HG02970 (cell line): ENCODE data around the gene GARIN5A.

Experiments
- ATAC-seq: cut with Tn5 transposase; IDR thresholded peaks from one replicate; pipeline ENCODE4 v1.9.1; 2021; ENCODE audit warnings: mild to moderate bottlenecking, moderate library complexity, moderate number of reproducible peaks; ENCODE audit not compliant: unreplicated experiment, low FRiP score

GARIN5A gene

DNA sequence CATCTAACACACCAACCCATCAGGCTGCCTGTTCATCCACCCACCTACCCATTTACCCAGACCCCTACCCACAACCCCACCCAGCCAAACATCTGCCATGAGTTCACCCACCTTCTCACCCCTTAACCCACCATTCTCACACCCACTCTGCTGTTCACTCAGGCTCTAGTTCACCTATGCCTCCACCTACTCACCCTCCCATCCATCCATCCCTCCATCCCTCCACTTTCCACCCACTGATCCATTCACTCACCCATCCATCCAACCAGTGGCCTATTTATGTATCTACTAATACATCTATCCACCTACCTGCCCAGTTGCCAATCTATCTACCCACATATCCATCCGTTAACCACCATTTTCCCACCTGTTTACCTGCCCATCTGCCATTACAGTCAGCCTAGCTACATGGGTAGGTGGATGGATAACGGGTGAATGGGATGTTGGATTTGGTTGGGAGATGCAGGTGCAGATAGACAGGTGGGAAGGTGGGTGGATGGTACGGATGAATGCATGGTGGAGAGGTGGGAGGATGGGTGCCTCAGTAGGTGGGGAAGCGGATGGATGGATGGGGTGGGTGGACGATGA, 38.7 kb downstream of the GARIN5A start:
- no peak for ATAC-seq

DNA sequence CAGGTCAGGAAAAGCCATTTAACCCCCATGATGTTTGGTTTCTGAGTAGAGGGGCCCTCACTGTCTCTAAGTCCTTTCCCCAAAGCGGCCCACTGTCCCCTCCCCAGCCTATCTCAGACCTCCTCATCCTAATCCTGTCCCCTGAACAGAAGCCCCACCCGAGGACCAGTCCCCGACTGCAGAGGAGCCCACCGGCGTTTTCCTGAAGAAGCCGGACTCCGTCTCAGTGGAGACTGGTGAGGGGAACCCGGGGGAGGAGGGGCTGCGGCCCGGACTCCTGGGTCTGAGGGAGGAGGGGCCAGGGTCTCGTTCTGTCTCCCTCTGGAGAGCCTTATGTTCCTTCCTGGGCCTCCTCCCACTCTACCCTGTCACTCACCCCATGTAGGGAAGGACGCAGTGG, 41.0 kb downstream of the GARIN5A start:
- ATAC-seq, result no peak

DNA sequence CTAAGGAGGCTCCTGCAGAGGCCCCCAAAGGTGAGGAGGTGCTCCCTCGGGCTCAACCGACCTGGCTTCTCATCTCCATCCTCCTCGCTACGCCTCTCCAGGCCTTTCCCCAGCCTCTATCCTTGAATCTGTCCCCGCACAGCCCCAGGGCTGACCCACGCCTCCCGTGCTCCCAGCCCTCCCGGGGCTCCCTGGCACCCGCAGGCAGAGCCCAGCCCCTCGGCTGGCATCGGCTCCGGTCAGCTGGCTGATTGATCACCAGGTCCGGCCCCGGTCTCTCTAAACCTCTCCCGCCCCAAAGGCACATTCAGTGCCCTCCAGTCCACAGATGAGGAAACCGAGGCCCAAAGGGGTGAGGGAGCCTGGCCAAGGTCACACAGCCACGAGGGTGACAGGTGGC, 41.4 kb downstream of the GARIN5A start:
- no peak for ATAC-seq

DNA sequence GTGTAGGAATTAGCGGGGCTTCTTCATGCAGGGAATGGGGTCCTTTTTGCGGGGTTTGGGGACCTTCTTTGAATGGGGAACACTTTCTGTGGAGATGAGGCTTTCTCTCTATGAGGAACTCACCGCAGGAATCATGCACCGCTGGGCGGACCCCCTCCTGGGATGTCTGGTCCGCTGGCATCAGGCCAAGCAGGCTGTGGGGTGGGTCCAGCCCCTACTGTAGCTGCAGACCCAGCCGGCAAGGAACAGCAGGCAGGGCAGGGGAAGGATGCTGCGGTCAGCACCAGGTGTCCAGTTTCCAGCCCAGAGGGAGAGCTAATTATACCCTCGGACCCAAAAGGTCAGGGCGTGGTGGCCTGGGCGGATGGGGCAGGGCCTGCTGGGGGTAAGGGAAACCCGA, 42.1 kb downstream of the GARIN5A start:
- ATAC-seq, result no peak

DNA sequence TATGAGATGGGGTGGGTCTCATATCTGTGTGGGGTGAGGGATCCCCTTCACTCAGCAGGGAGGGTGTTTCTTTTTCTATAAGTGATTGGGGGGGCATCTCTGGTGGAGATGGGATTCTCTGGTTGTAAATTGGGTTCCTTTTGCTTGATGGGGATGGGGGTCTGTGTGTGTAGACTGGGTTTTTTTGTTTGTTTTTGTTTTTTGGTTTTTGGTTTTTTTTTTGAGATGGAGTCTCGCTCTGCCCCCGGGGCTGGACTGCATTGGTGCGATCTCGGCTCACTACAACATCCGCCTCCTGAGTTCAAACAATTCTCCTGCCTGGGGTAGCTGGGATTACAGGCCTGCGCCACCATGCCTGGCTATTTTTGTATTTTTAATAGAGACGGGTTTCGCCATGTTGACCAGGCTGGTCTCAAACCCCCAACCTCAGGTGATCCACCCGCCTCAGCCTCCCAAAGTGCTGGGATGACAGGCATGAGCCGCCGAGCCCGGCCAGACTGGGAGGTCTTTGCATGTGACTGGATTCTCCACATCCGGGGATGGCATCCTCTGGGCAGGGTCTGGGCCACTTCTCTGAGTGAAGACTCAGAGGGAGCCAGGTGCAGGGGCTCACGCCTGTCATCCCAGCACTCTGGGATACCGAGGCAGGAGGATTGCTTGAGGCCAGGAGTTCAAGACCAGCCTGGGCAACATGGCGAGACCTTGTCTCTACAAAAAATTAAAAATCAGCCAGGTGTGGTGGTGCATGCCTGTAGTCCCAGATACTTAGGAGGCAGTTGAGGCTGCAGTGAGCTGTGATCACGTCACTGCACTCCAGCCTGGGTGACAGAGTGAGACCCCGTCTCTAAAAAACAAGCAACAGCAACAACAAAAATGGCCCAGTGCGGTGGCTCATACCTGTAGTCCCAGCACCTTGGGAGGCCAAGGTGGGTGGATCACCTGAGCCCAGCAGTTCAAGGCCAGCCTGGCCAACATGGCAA, 43.2 kb downstream of the GARIN5A start:
- ATAC-seq, result no peak

DNA sequence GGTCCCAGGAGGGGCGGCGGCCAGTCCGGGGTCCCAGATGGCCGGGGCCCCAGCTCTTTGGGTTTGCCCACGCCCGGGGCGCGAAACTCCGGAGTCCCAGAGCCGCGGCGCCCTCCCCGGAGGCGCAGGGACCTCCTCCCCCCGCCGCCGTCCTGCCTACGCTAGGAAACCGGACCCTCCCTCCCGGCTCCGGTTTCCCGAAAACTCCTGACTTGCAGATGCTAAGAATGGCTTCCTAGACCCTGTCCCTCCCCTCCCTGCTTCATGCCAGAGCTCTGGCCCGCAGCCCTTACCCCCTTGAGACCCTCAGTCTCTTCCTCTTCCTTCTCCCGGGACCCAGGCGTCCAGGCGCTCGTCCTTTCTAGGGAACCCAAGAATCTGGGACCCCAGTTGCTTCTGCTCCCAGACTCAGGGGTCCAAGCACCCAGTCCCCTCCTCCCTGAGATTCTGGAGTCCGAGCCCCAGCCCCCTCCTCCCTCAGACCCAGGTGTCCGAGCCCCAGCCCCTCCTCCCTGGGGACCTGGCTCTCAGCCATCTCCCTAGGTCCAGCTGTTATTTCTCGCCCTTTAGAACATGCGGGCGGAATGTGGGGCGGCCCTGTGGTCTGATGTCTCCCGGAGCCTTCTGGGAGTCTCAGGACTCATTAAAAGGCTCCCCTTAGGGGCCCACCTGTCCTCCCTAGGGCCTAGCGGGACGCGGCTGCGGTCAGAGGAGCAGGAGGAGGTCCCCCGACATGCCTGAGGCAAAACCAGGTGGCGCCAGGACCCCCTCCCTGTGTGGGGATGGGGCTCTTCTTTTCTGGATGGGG, 44.2 kb downstream of the GARIN5A start, which contains the start of gene MYBPC2:
Gene MYBPC2, plus strand, starts transcription at position 672 of the 808 bp plus-strand sequence. Its CDS starts 62 bp downstream, at position 734.
- no peak for ATAC-seq

DNA sequence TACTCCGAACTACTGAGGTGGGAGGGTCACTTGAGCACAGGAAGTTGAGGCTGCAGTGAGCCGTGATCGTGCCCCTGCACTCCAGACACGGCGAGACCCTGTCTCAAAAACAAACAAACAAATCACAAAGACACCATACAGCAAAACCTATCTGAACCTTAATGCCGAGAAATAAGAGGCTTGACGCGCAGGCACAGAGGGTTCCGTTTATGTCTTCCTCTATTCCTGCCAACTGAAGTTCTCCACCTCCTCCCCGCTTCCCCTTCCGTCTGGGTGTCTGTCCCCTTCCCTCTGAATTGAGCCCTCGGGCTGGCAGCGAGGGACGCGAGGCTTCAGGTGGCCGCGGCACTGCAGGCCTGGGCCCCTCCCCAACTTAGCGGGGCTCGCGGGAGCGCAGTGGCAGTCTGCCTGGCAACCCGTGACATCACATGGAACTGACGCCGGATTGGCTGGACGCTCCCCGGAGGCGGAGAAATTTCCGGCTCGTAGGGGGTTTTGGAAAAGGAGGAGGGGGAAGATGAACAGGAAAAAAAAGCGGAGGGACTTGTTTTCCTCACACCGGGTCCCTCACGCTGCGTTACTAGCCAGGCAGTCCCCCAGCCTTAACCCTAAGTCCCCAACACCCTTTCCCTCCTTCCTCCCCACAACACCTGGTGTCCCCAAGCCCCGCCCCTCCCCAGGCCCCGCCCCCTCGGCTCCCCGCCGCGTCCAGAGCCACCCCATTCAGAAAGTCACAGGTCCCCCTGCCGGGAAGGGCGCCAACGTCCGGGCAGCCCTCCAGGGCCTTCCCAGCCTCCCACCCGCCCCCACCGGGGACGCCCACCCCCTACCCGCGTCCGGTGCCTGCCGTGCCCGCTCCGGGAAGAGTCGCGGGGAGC, 45.1 kb downstream of the GARIN5A start:
- peak; percentile 75 for ATAC-seq

DNA sequence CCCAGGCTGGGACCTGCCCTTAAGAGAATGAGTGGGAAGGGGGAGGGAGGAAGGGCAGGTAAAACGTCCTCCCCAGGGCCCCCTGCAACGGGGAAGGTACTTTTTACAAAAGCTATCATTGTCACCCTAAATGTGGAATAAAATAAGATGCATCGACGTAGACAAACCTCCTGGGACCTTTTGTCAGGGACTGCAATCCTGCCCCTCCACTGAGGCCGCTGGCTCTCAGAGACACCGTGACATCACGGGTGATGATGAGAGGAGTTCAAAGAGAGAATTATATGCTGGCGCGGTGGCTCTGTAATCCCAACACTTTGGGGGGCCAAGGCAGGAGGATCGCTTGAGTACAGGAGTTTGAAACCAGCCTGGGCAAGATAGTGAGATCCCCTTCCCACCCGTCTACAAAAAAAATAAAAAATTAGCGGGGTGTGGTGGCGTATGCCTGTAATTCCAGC, 45.7 kb downstream of the GARIN5A start:
- no peak for ATAC-seq

DNA sequence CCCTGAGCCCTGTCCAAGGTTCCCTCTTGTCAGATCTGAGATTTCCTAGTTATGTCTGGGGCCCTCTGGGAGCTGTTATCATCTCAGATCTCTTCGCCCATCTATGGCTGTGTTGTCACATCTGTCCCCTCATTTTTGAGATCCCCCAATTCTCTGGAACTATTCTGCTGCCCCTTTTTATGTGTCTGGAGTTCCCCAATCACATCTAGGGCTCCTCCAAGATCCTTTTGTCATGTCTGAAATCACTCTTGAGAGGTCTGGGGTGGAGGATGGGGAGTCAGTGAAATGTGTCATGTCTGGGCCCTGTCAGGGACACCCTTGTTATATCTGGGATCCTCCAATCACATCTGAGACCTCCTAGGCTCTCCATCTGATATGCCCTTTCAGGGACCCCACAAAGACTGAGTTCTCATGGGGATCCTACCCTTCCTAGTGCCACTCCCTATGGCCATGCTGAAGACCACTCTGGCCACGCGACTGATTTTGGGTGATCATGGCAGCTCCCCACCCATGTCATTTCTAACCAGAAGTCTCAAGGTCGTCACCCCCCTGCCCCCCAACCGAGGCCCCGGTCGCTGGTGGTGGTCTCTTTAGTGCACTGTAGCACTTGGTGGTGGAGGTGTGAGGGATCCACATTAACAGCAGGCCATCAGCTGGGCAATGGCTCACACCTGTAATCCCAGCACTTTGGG, 47.7 kb downstream of the GARIN5A start:
- no peak for ATAC-seq

DNA sequence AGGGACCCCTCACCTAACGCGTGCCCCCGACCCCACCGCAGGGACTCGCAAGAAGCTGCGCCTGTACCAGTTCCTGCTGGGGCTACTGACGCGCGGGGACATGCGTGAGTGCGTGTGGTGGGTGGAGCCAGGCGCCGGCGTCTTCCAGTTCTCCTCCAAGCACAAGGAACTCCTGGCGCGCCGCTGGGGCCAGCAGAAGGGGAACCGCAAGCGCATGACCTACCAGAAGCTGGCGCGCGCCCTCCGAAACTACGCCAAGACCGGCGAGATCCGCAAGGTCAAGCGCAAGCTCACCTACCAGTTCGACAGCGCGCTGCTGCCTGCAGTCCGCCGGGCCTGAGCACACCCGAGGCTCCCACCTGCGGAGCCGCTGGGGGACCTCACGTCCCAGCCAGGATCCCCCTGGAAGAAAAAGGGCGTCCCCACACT, 48.6 kb downstream of the GARIN5A start:
- no peak for ATAC-seq

DNA sequence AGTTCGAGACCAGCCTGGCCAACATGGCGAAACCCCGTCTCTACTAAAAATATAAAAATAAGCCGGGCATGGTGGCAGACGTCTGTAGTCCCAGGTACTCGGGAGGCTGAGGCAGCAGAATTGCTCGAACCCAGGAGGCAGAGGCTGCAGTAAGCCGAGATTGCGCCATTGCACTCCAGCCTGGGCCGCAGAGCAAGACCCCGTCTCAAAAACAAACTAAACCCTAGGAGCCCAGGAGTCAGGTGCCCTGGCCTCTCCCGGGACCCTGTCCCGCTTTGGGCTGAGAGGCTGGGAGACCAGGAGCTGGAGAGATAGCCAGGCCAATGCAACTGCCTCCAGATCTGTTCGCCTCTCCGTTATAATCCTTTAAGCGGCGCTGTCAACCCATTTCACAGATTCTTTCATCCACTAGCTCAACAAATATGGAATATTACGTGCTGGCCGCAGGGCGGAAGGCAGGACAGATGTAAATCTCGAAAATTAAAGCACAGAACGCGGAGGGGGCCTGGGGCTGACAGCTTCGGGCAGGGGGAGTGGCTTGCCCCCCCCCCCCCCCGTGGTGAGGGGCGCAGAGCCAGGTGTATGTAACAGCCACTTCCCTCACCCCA, 49.2 kb downstream of the GARIN5A start:
- ATAC-seq, result no peak

DNA sequence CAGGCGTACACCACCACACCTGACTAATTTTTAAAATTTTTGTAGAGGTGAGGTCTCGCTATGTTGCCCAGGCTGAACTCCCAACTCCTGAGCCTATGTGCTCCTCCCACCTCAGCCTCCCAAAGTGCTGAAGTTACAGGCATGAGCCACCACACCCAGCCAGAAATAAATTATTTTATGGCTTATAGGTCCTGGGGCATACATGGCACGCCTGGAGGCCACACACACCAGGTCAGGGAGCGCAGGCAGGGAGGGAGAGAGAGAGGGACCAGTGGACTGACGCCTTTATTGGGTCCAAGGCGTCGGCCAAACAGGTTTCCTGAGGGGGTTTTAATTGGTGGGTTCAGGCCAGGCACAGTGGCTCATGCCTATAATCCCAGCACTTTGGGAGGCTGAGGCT, 51.1 kb downstream of the GARIN5A start:
- no peak for ATAC-seq

DNA sequence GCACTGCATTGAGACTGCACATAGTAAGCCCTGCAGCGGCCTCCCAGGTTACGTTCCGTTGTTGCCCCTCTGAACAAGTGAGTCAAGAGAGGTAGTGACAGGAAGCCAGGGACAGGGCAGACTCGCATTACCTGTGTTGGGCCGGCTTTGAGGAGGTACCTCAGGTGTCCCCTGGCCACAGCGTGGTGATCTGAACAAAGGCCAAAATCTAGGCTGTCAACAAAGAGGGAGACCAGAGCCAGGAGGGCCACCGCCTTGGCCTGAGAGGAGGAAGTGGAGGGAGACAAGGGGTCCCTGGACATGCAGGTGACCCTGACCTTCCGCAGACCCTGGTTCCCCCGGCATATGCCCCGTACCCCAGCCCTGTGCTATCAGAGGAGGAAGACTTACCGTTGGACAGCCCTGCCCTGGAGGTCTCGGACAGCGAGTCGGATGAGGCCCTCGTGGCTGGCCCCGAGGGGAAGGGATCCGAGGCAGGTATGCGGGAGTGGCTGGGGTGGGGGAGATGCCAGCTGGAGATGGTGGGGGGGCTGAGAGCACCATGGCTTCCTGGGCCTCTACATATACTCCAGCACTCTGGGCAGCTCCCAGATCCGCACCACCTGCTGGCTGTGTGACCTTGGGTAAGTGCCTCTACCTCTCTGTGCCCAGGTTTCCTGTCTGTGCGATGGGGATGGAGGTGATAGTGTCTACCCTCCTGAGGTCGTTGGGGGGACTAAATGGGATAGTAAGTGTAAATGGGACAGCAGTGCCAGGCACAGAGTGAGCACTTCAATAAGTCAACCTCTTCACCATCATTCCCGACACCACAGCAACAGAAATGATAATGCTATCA, 53.2 kb downstream of the GARIN5A start:
- no peak for ATAC-seq

DNA sequence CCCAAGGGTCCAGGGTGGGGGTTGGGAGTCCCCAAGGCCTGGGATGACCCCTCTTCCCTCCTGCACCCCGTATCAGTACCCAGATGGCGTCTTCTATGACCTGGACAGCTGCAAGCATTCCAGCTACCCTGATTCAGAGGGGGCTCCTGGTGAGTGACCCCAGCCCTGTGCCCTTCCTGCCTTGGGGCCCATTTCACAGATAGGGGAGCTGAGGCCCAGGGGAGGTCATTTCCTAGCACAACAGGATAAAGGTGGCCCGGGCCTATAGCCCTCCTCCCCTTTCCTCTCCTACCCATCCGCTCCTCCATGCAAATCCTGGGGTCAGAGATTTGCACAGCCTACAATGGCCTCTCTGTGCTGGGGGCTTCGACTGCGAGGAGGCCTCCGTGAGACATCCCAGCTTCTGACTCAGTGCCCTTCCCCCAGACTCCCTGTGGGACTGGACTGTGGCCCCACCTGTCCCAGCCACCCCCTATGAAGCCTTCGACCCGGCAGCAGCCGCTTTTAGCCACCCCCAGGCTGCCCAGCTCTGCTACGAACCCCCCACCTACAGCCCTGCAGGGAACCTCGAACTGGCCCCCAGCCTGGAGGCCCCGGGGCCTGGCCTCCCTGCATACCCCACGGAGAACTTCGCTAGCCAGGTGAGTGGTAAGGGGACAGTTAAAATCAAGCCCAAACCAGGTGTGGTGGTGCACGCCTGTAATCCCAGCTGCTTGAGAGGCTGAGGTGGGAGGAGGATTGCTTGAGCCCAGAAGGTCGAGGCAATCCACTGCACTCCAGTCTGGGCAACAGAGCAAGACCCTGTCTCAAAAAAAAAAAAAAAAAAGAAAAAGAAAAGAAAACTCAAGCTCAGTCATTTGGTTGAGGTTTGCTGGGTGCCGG, 54.0 kb downstream of the GARIN5A start:
- no peak for ATAC-seq

DNA sequence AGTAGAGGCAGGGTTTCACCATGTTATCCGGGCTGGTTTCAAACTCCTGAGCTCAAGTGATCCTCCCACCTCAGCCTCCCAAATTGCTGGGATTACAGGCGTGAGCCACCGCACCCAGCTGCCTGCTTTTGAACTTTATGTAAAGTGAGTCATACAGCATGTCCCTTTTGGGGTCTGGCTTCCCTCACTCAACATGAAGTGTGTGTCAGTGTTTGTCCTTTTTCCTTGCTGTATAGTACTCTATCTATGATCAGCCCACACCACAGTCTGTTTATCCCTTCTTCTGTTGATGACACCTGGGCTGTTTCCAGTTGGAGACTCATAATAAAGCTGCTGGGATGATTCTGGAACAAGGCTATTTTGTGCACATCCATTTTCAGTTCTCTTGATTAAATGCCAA, 55.8 kb downstream of the GARIN5A start:
- ATAC-seq, result no peak

DNA sequence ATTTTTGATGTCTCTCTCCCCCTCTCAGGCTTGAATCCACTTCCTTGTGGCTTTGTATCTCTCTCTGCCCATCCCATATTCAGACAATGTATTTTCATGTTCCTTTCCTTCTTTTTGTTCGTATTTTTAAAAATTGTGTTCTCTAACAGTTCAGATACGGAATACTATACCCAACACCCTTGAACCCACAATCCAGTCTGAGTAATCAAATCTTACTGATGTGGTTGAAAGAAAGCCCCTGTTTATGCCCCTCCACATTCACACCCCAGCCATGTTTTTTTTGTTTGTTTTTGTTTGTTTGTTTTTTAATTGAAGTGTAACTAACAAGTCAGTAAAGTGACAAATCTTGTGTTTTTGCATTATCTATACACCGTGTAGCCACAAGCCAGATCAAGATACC, 56.5 kb downstream of the GARIN5A start:
- ATAC-seq, result no peak

DNA sequence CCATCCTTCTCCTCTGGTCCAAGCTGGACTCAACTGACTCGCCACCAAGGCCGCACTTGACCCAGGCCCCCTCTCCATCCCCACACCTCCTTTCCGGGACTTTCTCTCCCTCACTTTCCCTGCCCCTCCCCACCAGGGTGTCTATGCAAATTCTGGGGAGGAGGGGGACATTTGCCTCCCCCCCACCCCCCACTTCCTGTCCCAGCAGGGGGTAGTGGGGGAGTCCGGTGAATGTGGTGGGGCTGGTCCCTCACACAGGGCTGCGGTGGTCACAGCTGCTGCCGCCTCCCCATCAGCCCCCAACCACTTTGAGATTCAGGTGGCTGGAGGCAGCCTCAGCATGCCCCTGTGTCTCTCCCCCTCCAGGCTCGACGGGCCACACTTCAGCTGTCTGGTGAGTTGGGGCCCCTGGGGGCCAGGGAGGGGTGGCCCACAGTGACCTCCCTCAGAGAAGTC, 57.0 kb downstream of the GARIN5A start:
- no peak for ATAC-seq
